VCaP (cell line): ENCODE measurements around the gene GPX3.

Experiments
- H3K27ac ChIP-seq: fragments of 450-650 bp; 2 replicates; pipeline ENCODE4 v1.5.1; 2017
- CTCF ChIP-seq: fragments of 450-650 bp; conservative IDR thresholded peaks from 2 replicates; pipeline ENCODE4 v1.5.1; 2017; ENCODE audit warnings: mild to moderate bottlenecking, moderate library complexity

GPX3 gene

GRCh38 chr5:151028717-151029116 lies 8.3 kb downstream of the GPX3 start:
- no peak for TF ChIP-seq CTCF
- no peak overlapping the region for H3K27ac ChIP-seq

DNA sequence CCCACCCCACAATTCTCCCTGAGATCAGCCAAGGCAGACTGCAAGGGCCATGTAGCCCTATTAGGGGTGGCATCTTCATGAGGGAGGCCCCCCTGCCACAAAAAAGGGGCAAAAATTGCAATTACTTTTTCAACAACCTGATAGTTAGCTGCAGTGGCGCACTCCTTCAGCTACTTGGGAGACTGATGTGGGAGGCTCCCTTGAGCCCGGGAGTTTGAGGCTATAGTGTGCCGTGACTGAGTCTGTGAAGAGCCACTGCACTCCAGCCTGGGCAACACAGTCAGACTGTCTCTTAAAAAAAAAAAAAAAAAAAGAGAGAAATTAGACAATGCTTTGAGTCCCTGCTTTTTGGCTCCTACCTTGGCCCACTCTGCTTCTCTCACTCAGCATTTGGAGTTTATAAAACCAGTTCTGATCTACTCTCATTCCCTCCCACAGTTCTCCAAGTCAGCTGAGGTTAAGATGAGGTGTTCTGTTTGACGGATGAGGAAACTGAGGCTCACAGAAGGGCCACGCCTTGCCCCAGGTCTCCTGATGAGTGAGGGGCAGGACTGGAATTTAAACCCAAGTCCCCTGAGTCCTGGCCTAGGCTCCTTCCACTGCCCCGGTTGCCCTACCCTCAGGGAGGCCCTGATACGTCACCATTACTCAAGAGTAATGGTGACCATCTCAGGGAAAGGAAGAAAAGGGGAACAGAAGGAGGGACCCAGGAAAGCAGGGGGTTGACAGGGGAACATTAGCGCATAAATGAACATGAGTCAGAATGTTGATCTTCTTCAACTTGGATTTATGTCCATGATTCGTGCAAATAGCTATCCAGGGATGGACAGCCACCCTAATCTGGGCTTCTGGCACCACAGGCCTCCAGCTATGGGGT lies 9.0 kb downstream of the GPX3 start:
- no peak for TF ChIP-seq CTCF
- no peak overlapping the region for H3K27ac ChIP-seq

- no peak overlapping the region for H3K27ac ChIP-seq
- no peak for TF ChIP-seq CTCF
Observed at GRCh38 chr5:151030056-151030336, 9.6 kb downstream of the GPX3 start.

GRCh38 chr5:151030379-151030778 lies 10.0 kb downstream of the GPX3 start:
- no peak for TF ChIP-seq CTCF
- no peak overlapping the region for H3K27ac ChIP-seq

- no peak for TF ChIP-seq CTCF
- H3K27ac ChIP-seq, result no peak overlapping the region
Observed at GRCh38 chr5:151031554-151031953, 11.2 kb downstream of the GPX3 start.

- no peak overlapping the region for H3K27ac ChIP-seq
- TF ChIP-seq CTCF, result no peak
Observed at GRCh38 chr5:151033217-151033934, 13.0 kb downstream of the GPX3 start.

DNA sequence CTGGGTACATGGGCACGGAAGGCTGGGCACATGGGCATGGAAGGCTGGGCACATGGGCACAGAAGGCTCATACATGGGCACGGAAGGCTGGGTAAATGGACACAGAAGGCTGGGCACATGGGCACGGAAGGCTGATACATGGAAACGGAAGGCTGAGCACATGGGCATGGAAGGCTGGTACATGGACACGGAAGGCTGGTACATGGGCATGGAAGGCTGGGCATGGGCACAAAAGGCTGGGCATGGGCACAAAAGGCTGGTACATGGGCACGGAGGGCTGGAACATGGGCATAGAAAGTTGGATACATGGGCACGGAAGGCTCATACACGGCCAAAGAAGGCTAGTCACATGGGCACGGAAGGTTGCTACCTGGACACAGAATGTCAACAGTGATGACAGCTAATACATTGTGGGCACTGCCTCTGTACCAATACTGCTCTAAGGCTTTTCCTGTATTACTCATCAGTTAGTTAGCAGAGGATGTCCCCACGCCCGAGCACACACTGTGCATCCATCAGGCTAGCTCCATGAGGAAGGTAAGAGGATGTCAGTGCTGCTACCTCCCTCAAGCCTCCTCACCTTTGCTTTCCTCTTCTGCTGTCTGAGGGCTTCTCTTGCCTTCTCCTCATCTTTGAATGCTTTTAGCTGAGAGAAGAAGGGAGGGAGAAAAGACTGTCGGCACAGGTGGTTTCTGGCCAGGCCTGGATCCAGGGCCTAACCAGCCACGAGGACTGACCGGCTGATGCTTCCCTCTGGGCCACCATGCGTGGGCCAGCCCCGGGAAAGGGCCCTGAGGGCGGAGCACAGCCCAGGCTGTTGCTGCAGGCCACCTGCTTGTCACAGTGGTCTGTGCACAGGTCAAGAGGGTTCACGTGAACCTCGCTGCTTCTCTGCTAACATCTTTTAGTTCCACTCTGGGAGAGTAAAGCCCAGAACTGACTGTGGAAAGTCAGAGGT lies 14.3 kb downstream of the GPX3 start:
- no peak overlapping the region for H3K27ac ChIP-seq
- TF ChIP-seq CTCF, result no peak
